Keratinocyte (primary cell): ENCODE data around the gene ABCC6. TPM values are rescaled to one million over a fixed set of nuclear protein-coding genes. Genes with fewer than 3 reads are reported as not detected.
"Not testable (repeated sequence)": the region's sequence is repeated elsewhere in the genome, so short reads cannot be mapped to it uniquely, and the experiment has no call there.

Source experiments
- DNase-seq: peaks from one replicate; pipeline ENCODE4 v3.0.0-alpha.2; 2011; ENCODE audit warnings: low read depth, missing footprints, low spot score
- FAIRE-seq: peaks from 2 replicates; lab custom pipeline; 2011; peaks lifted over from hg19 to GRCh38; lab: Jason Lieb, UNC
- H2AFZ ChIP-seq: 2 replicates; pipeline ENCODE4 v1.6.0; 2012; ENCODE audit warnings: low read length, control low read depth, inconsistent platforms; ENCODE audit not compliant: control insufficient read depth
- H3K27ac ChIP-seq: 2 replicates; pipeline ENCODE4 v1.5.1; 2011; ENCODE audit warnings: low read length; ENCODE audit not compliant: control insufficient read depth, insufficient read depth
- H3K27me3 ChIP-seq: 3 replicates; pipeline ENCODE4 v1.6.0; 2011; ENCODE audit warnings: low read length; ENCODE audit not compliant: control insufficient read depth, insufficient read depth; ENCODE audit errors: extremely low read depth
- H3K36me3 ChIP-seq, 2 experiments: 2 replicates in 1 of 2; 3 replicates in 1 of 2; pipeline ENCODE4 v1.5.1; 2011; ENCODE audit warnings: low read length in 2 of 2, mild to moderate bottlenecking in 1 of 2; ENCODE audit not compliant: control insufficient read depth in 2 of 2, insufficient read depth in 2 of 2; ENCODE audit errors: extremely low read depth in 1 of 2
- H3K4me1 ChIP-seq: 3 replicates; pipeline ENCODE4 v1.5.1; 2011; ENCODE audit warnings: low read length; ENCODE audit not compliant: control insufficient read depth, insufficient read depth; ENCODE audit errors: extremely low read depth
- H3K4me2 ChIP-seq: 3 replicates; pipeline ENCODE4 v1.6.0; 2011; ENCODE audit warnings: low read depth, low read length; ENCODE audit not compliant: control insufficient read depth, insufficient read depth; ENCODE audit errors: extremely low read depth
- H3K4me3 ChIP-seq, 3 experiments: fragments of 200-600 bp in 1 of 3; sonication (generic) in 1 of 3; 2 replicates in 2 of 3; 3 replicates in 1 of 3; pipeline ENCODE4 v1.5.1; 2011 to 2016; ENCODE audit warnings: low read length in 3 of 3, mild to moderate bottlenecking in 3 of 3, control low read depth in 2 of 3, inconsistent platforms in 1 of 3, low read depth in 1 of 3, mixed read lengths in 1 of 3, mixed run types in 1 of 3, moderate library complexity in 1 of 3; ENCODE audit not compliant: control insufficient read depth in 2 of 3, insufficient read depth in 2 of 3; ENCODE audit errors: extremely low read depth in 1 of 3
- H3K79me2 ChIP-seq: 2 replicates; pipeline ENCODE4 v1.6.0; 2012; ENCODE audit warnings: low read length; ENCODE audit not compliant: control insufficient read depth, insufficient read depth
- H3K9ac ChIP-seq: 3 replicates; pipeline ENCODE4 v1.6.0; 2011; ENCODE audit warnings: low read length; ENCODE audit not compliant: control insufficient read depth, insufficient read depth; ENCODE audit errors: extremely low read depth
- H3K9me1 ChIP-seq: 3 replicates; pipeline ENCODE4 v1.6.0; 2011; ENCODE audit warnings: low read length; ENCODE audit not compliant: control insufficient read depth, insufficient read depth; ENCODE audit errors: extremely low read depth
- H3K9me3 ChIP-seq: 2 replicates; pipeline ENCODE4 v1.5.1; 2012; ENCODE audit warnings: low read depth, low read length; ENCODE audit not compliant: control insufficient read depth
- H4K20me1 ChIP-seq: 3 replicates; pipeline ENCODE4 v1.6.0; 2011; ENCODE audit warnings: low read length; ENCODE audit not compliant: control insufficient read depth, insufficient read depth; ENCODE audit errors: extremely low read depth
- dilution Hi-C: fragments of 300-500 bp; cut with MboI; formaldehyde crosslinking; loops from one replicate; pipeline ENCODE4 v1.7.0; 2020; ENCODE audit warnings: low sequenced_read_pairs; ENCODE audit not compliant: extremely low pct_ligation_motif_present
- polyA plus RNA-seq, 5 experiments: library from polyadenylated mRNA; depleted of rRNA in 3 of 5; stranded (reverse) in 3 of 5; stranded (forward) in 1 of 5; unstranded in 1 of 5; fragments of >200 nt; gene quantifications; 1 replicate in 1 of 5; 2 replicates in 3 of 5; 3 replicates in 1 of 5; pipeline versions ENCODE4 v1.2.1 to v1.2.3, GENCODE V29; 2011 to 2012; ENCODE audit warnings: missing spikeins in 2 of 5, low read depth in 1 of 5, low replicate concordance in 1 of 5

The ABCC6 gene
- polyA plus RNA-seq, 1 donor (not counting 4 experiments of a cell fraction or from before 2014, with no cell fraction given): not detected

GRCh38 chr16:16246578-16247262, 23.4 kb upstream of the ABCC6 start:
- H3K9me3 ChIP-seq, FAIRE-seq, dilution Hi-C loops, H4K20me1 ChIP-seq, H3K4me3 ChIP-seq, H3K4me1 ChIP-seq, H3K79me2 ChIP-seq, H3K27me3 ChIP-seq, H3K9ac ChIP-seq, DNase-seq, H3K9me1 ChIP-seq, H3K36me3 ChIP-seq, H3K27ac ChIP-seq, H3K4me2 ChIP-seq, H2AFZ ChIP-seq: not testable (repeated sequence)

- H3K4me3 ChIP-seq, dilution Hi-C loops, H3K36me3 ChIP-seq, H3K27me3 ChIP-seq, H3K4me1 ChIP-seq, H3K4me2 ChIP-seq, H3K79me2 ChIP-seq, DNase-seq, H3K9me1 ChIP-seq, H3K27ac ChIP-seq, H2AFZ ChIP-seq, H3K9ac ChIP-seq, H4K20me1 ChIP-seq, FAIRE-seq, H3K9me3 ChIP-seq: not testable (repeated sequence)
Measured at GRCh38 chr16:16243886-16244285, 20.6 kb upstream of the ABCC6 start.

- H3K27ac ChIP-seq, dilution Hi-C loops, H3K27me3 ChIP-seq, H3K4me2 ChIP-seq, H3K36me3 ChIP-seq, H3K9ac ChIP-seq, H4K20me1 ChIP-seq, H3K79me2 ChIP-seq, H3K4me1 ChIP-seq, H2AFZ ChIP-seq, H3K9me3 ChIP-seq, H3K4me3 ChIP-seq, DNase-seq, H3K9me1 ChIP-seq, FAIRE-seq: not testable (repeated sequence)
Measured at GRCh38 chr16:16240667-16241066, 17.4 kb upstream of the ABCC6 start.

- H4K20me1 ChIP-seq, H3K36me3 ChIP-seq, DNase-seq, FAIRE-seq, H3K4me1 ChIP-seq, dilution Hi-C loops, H3K9me3 ChIP-seq, H3K4me3 ChIP-seq, H3K27me3 ChIP-seq, H3K4me2 ChIP-seq, H3K79me2 ChIP-seq, H2AFZ ChIP-seq, H3K27ac ChIP-seq, H3K9ac ChIP-seq, H3K9me1 ChIP-seq: not testable (repeated sequence)
Measured at GRCh38 chr16:16237738-16238137, 14.4 kb upstream of the ABCC6 start.

GRCh38 chr16:16237071-16237470, 13.8 kb upstream of the ABCC6 start:
- H3K4me2 ChIP-seq, H3K4me1 ChIP-seq, H4K20me1 ChIP-seq, H3K9me3 ChIP-seq, H3K27ac ChIP-seq, H3K27me3 ChIP-seq, H3K4me3 ChIP-seq, H3K79me2 ChIP-seq, H2AFZ ChIP-seq, H3K9me1 ChIP-seq, FAIRE-seq, DNase-seq, dilution Hi-C loops, H3K36me3 ChIP-seq, H3K9ac ChIP-seq: not testable (repeated sequence)
